Panc1 (cell line): ENCODE data around the gene GFPT2. TPM values are rescaled to one million over a fixed set of nuclear protein-coding genes. Genes with fewer than 3 reads are reported as not detected.

ENCODE experiments used
- ATAC-seq: fragments of 200-7000 bp; cut with Tn5 transposase; 2 replicates; pipeline ENCODE4 v1.9.1; 2020; ENCODE audit warnings: mild to moderate bottlenecking, moderate library complexity
- BruUV-seq: library from RNA; stranded (reverse); fragments of 400-500 nt; replicated peaks from 2 replicates; lab custom pipeline; 2021; lab: Mats Ljungman, UMichigan
- CTCF ChIA-PET: fragments of 300-600 bp; sonication (Branson Sonifier 250); formaldehyde crosslinking; loops from one replicate; lab custom pipeline; 2022; ENCODE audit warnings: antibody characterized with exemption; lab: Charles Lee
- POLR2A ChIA-PET: fragments of 300-600 bp; sonication (Branson Sonifier 250); formaldehyde crosslinking; loops from one replicate; lab custom pipeline; 2022; ENCODE audit warnings: antibody characterized with exemption; lab: Charles Lee
- DNase-seq: peaks from one replicate; pipeline ENCODE4 v3.0.0-alpha.2; 2010; ENCODE audit warnings: low read depth, low spot score
- H3K27ac ChIP-seq: 2 replicates; pipeline ENCODE4 v1.5.1; 2011; ENCODE audit warnings: mild to moderate bottlenecking, low read length, inconsistent platforms
- H3K27me3 ChIP-seq: fragments of 200-500 bp; sonication (Bioruptor generic); 2 replicates; pipeline ENCODE4 v1.6.0; 2014; ENCODE audit warnings: low read length, inconsistent platforms; ENCODE audit not compliant: control insufficient read depth, insufficient read depth
- H3K36me3 ChIP-seq: fragments of 200-500 bp; sonication (Bioruptor generic); 2 replicates; pipeline ENCODE4 v1.5.1; 2014; ENCODE audit warnings: inconsistent platforms, mild to moderate bottlenecking, low read length, moderate library complexity; ENCODE audit not compliant: control insufficient read depth, insufficient read depth
- H3K4me1 ChIP-seq: 2 replicates; pipeline ENCODE4 v1.5.1; 2011; ENCODE audit warnings: inconsistent platforms, mild to moderate bottlenecking, low read length, moderate library complexity; ENCODE audit not compliant: control insufficient read depth, insufficient read depth
- H3K4me3 ChIP-seq, 2 experiments: 2 replicates each; pipeline ENCODE4 v1.5.1; 2011 to 2012; ENCODE audit warnings: low read depth in 2 of 2, low read length in 2 of 2, mild to moderate bottlenecking in 2 of 2, inconsistent platforms in 1 of 2, moderate library complexity in 1 of 2
- H3K9me3 ChIP-seq: fragments of 200-500 bp; sonication (Bioruptor generic); 2 replicates; pipeline ENCODE4 v1.5.1; 2014; ENCODE audit warnings: low read depth, mild to moderate bottlenecking, inconsistent platforms, low read length, moderate library complexity; ENCODE audit not compliant: control insufficient read depth, insufficient read depth
- POLR2AphosphoS5 ChIP-seq: IDR thresholded peaks from 2 replicates; pipeline ENCODE4 v1.6.1; 2012; ENCODE audit warnings: mild to moderate bottlenecking, low read depth, low read length, moderate library complexity
- REST ChIP-seq, 2 experiments: IDR thresholded peaks; 2 replicates each; pipeline ENCODE4 v1.6.1; 2011 to 2012; ENCODE audit warnings: low read depth in 2 of 2, control low read depth in 1 of 2, low read length in 1 of 2, mild to moderate bottlenecking in 1 of 2, moderate library complexity in 1 of 2; ENCODE audit not compliant: insufficient read depth in 1 of 2
- SIN3A ChIP-seq: IDR thresholded peaks from 2 replicates; pipeline ENCODE4 v1.6.1; 2012; ENCODE audit warnings: low read depth, mild to moderate bottlenecking, low read length, moderate library complexity, borderline replicate concordance; ENCODE audit not compliant: insufficient read depth
- TCF7L2 ChIP-seq: IDR thresholded peaks from 2 replicates; pipeline ENCODE4 v1.6.1; 2011; ENCODE audit warnings: mild to moderate bottlenecking, low read depth, low read length, inconsistent platforms
- in situ Hi-C: cut with HindIII; loops from 2 replicates; pipeline ENCODE4 v1.10.0; 2016; ENCODE audit warnings: low sequenced_read_pairs, low pct_unique_long_range_greater_than_20kb
- intact Hi-C: fragments of 100-400 bp; cut with micrococcal nuclease; formaldehyde crosslinking; loops from one replicate; pipeline ENCODE4 v1.10.0; 2022; ENCODE audit not compliant: unreplicated experiment
- total RNA-seq: library from RNA; stranded (reverse); gene quantifications from one replicate; pipeline ENCODE4 v1.2.1, GENCODE V29; 2021; ENCODE audit not compliant: unreplicated experiment
- TF ChIP-seq, protein P1 (sequence below): fragments of 450-650 bp; IDR thresholded peaks from 2 replicates; pipeline ENCODE4 v1.5.1; 2017; ENCODE audit warnings: mild to moderate bottlenecking

The GFPT2 gene
- total RNA-seq, 1 experiment from 2014 or later: 2.1 TPM

DNA sequence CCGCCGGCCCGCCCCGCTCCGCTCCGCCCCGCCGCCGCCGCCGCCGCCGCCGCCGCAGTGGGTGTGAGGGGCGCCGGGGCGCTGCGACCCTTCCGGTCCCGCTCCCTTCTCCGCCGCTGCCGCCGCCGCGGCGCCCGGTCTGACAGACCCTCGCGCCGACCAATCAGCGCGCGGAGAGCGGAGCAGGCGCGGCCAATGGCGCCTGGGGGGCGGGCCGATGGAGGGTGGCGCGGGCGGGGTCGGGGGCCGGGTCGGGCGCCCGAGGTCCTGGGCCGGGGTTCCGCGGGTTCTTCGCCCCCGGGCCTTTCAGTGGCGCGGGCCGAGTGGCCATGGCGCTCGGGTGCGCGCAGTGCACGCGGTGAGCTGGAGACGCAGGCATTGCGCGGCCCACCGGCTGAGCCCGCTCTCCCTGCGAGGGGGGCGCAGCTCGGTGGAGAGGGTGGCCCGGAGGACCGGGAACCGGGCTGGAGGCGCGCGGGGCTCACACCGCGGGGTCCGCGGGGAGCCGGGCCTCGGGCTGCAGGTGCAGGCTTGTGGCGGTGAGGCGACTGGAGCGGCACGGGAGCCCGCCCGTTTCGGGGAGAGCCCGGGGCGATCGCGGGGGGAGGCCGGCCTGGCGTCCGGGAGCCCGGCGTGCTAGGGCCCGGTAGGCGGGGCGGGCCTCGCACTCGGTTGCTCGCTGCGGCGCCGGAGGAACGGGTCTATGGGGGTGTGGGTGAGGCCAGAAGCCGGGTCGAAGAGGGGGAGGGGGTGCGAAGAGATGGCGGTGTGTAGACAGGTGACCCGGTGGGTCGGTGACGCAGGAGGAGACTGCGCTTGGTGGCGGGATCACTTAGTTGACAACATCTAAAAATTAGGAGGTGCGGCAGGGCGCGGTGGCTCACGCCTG, 60.9 kb downstream of the GFPT2 start, which contains the start of gene MAPK9:
TSS of gene MAPK9 (minus strand) at position 141 of the 889 bp plus-strand sequence. CDS start 11,522 bp downstream, outside the sequence.
- TF ChIP-seq SIN3A (0 out of 2 replicates have a peak, but pooled peaks have one; percentile 54), TCF7L2 (no peak)
- Histone ChIP-seq H3K27me3 (no peaks in the 10 kb centered on the region), H3K4me1 (peaks cover 15% of the 10 kb centered on the region), H3K36me3 (no peaks in the 10 kb centered on the region; the same call in 1 of the 2 replicates), H3K27ac (peak within 1 kb of the TSS; percentile 63; the same call in 1 of the 2 replicates), H3K9me3 (no peaks in the 10 kb centered on the region), H3K4me3 (peak within 1 kb of the TSS; percentile 69 to 84)
- in situ Hi-C loops: no loop called here
- no peak for DNase-seq
- ATAC-seq: peak; percentile 94
- no TSS peak for BruUV-seq
- intact Hi-C loops: loop anchor here (5.0 kb wide), 1 partner anchor 35 kb away; no protein-coding TSS in a partner anchor
- ChIA-PET POLR2A (no interaction called here), CTCF (interaction anchor here (0.6 to 2.2 kb wide), 6 partner anchors 10 to 314 kb away, joined by 3 to 18 read pairs (median 9); no protein-coding TSS in a partner anchor)

- intact Hi-C loops (loop anchor here (5.0 kb wide), 1 partner anchor 36 kb away; no protein-coding TSS in a partner anchor), in situ Hi-C loops (no loop called here)
- Histone ChIP-seq H3K4me3 (peak overlapping the region; percentile 69 to 84), H3K27me3 (no peaks in the 10 kb centered on the region), H3K27ac (peak overlapping the region; percentile 63; the same call in 1 of the 2 replicates), H3K4me1 (peaks cover 15% of the 10 kb centered on the region), H3K36me3 (no peaks in the 10 kb centered on the region; the same call in 1 of the 2 replicates), H3K9me3 (no peaks in the 10 kb centered on the region)
- ChIA-PET POLR2A (no interaction called here), CTCF (interaction anchor here (0.6 to 0.9 kb wide), 2 partner anchors 11 to 160 kb away, joined by 4 to 8 read pairs; no protein-coding TSS in a partner anchor)
- ATAC-seq: peak; percentile 68
- no peak for TF ChIP-seq POLR2AphosphoS5
- TF ChIP-seq SIN3A: peak; percentile 48; the same call in 1 of the 2 replicates
- no peak for TF ChIP-seq TCF7L2
- no peak for TF ChIP-seq REST (IDR thresholded peaks at IDR 0.05; ENCODE audit: insufficient read depth in 1 of 2, low read depth in 2 of 2, low read length in 1 of 2)
- TF ChIP-seq, protein P1, sequence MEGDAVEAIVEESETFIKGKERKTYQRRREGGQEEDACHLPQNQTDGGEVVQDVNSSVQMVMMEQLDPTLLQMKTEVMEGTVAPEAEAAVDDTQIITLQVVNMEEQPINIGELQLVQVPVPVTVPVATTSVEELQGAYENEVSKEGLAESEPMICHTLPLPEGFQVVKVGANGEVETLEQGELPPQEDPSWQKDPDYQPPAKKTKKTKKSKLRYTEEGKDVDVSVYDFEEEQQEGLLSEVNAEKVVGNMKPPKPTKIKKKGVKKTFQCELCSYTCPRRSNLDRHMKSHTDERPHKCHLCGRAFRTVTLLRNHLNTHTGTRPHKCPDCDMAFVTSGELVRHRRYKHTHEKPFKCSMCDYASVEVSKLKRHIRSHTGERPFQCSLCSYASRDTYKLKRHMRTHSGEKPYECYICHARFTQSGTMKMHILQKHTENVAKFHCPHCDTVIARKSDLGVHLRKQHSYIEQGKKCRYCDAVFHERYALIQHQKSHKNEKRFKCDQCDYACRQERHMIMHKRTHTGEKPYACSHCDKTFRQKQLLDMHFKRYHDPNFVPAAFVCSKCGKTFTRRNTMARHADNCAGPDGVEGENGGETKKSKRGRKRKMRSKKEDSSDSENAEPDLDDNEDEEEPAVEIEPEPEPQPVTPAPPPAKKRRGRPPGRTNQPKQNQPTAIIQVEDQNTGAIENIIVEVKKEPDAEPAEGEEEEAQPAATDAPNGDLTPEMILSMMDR: peak; percentile 77
- no peak for DNase-seq
- BruUV-seq: no TSS peak
Measured at GRCh38 chr5:180291234-180291940, 61.7 kb downstream of the GFPT2 start.
